ENCODE data around the gene KIF21B.

The KIF21B gene

GRCh38 chr1:201036188-201036842 is 12.8 kb upstream of the KIF21B start:
- Mint-ChIP-seq H3K27me3 (ENCODE audit: low read depth, poor library complexity) (peaks cover 10% of the 10 kb centered on the region), H3K9me3 (no peaks in the 10 kb centered on the region), H3K36me3 (ENCODE audit: low read depth) (no peaks in the 10 kb centered on the region), H3K4me3 (no peak overlapping the region), H3K27ac (no peak overlapping the region), H3K4me1 (no peaks in the 10 kb centered on the region)
- DNase-seq: no peak
- TF ChIP-seq, protein P1, sequence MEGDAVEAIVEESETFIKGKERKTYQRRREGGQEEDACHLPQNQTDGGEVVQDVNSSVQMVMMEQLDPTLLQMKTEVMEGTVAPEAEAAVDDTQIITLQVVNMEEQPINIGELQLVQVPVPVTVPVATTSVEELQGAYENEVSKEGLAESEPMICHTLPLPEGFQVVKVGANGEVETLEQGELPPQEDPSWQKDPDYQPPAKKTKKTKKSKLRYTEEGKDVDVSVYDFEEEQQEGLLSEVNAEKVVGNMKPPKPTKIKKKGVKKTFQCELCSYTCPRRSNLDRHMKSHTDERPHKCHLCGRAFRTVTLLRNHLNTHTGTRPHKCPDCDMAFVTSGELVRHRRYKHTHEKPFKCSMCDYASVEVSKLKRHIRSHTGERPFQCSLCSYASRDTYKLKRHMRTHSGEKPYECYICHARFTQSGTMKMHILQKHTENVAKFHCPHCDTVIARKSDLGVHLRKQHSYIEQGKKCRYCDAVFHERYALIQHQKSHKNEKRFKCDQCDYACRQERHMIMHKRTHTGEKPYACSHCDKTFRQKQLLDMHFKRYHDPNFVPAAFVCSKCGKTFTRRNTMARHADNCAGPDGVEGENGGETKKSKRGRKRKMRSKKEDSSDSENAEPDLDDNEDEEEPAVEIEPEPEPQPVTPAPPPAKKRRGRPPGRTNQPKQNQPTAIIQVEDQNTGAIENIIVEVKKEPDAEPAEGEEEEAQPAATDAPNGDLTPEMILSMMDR (IDR thresholded peaks at IDR 0.05): no peak

- no peak for DNase-seq
- peaks cover 16% of the 10 kb centered on the region for H3K27me3 Mint-ChIP-seq (ENCODE audit: low read depth, poor library complexity)
- H3K36me3 Mint-ChIP-seq (ENCODE audit: low read depth): no peaks in the 10 kb centered on the region
- no peak overlapping the region for H3K4me3 Mint-ChIP-seq
- TF ChIP-seq, protein P1 (IDR thresholded peaks at IDR 0.05): no peak
- no peak overlapping the region for H3K27ac Mint-ChIP-seq
- H3K9me3 Mint-ChIP-seq: no peaks in the 10 kb centered on the region
- H3K4me1 Mint-ChIP-seq: no peaks in the 10 kb centered on the region
Measured at GRCh38 chr1:201034671-201035070, 11.2 kb upstream of the KIF21B start.

DNA sequence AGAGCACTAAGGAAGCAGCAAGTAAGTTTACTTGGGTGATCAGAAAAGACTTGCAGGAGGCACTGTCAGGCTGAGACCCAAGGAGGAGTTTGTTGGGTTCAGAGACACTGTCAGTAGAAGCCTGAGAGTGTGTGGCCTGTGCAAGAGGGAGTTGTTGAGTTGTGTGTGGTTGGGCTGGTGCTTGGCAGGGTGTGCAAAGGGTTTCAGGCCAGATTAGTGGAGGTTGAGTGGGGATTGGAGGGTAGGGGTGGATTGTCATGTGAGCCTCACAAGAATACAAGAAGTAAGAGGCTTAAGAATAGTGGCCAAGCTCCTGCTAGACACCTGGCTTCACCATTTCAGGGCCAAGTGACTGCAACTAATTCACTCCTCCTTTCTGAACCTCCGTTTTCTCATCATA is 8.9 kb upstream of the KIF21B start:
- H3K9me3 Mint-ChIP-seq: no peaks in the 10 kb centered on the region
- H3K4me3 Mint-ChIP-seq: no peak overlapping the region
- peaks cover 9% of the 10 kb centered on the region for H3K4me1 Mint-ChIP-seq
- peaks cover 16% of the 10 kb centered on the region for H3K27me3 Mint-ChIP-seq (ENCODE audit: low read depth, poor library complexity)
- TF ChIP-seq, protein P1 (IDR thresholded peaks at IDR 0.05): no peak
- no peaks in the 10 kb centered on the region for H3K36me3 Mint-ChIP-seq (ENCODE audit: low read depth)
- no peak overlapping the region for H3K27ac Mint-ChIP-seq
- DNase-seq: no peak

GRCh38 chr1:201028461-201028889 is 5.0 kb upstream of the KIF21B start:
- DNase-seq: no peak
- H3K27me3 Mint-ChIP-seq (ENCODE audit: low read depth, poor library complexity): peaks cover 11% of the 10 kb centered on the region
- TF ChIP-seq, protein P1 (IDR thresholded peaks at IDR 0.05): no peak
- H3K4me3 Mint-ChIP-seq: no peak overlapping the region
- no peaks in the 10 kb centered on the region for H3K36me3 Mint-ChIP-seq (ENCODE audit: low read depth)
- H3K9me3 Mint-ChIP-seq: no peaks in the 10 kb centered on the region
- H3K4me1 Mint-ChIP-seq: peaks cover 42% of the 10 kb centered on the region
- no peak overlapping the region for H3K27ac Mint-ChIP-seq

DNA sequence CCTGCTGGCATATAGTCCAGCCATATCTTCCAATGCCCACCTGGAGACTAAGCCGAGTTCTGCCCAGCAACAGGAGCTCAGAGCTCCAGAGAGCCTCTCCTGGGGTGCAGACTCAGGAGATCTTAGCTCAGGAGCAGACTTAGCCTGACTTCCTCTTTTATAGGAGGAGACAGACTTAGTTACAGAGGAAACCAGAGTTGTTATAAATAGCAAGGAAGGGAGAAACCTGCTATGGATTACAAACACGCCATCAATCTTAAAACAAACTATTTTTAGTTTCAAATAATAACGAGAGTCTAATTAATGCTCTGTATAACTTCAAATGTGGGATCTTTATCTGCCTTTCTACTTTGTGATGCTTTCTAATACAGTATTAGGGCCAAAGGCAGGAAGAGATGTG is 3.3 kb upstream of the KIF21B start:
- Mint-ChIP-seq H3K4me3 (peak overlapping the region; percentile 22), H3K27me3 (ENCODE audit: low read depth, poor library complexity) (peaks cover 17% of the 10 kb centered on the region), H3K36me3 (ENCODE audit: low read depth) (no peaks in the 10 kb centered on the region), H3K4me1 (peaks cover 53% of the 10 kb centered on the region), H3K27ac (no peak overlapping the region), H3K9me3 (no peaks in the 10 kb centered on the region)
- no peak for DNase-seq
- TF ChIP-seq, protein P1 (IDR thresholded peaks at IDR 0.05): no peak

- H3K27ac Mint-ChIP-seq: no peak overlapping the region
- no peaks in the 10 kb centered on the region for H3K9me3 Mint-ChIP-seq
- peaks cover 59% of the 10 kb centered on the region for H3K4me1 Mint-ChIP-seq
- no peaks in the 10 kb centered on the region for H3K36me3 Mint-ChIP-seq (ENCODE audit: low read depth)
- DNase-seq: no peak
- peak overlapping the region; percentile 8 for H3K4me3 Mint-ChIP-seq
- peaks cover 17% of the 10 kb centered on the region for H3K27me3 Mint-ChIP-seq (ENCODE audit: low read depth, poor library complexity)
- TF ChIP-seq, protein P1 (IDR thresholded peaks at IDR 0.05): no peak
Measured at GRCh38 chr1:201026234-201026633, 2.7 kb upstream of the KIF21B start.
